Ascending aorta (tissue), 2 donors: ENCODE results near the gene OR6S1. TPM values are rescaled to one million over a fixed set of nuclear protein-coding genes. Genes with fewer than 3 reads are reported as not detected.

Experiments used
- DNase-seq, 2 donors: peaks; one replicate each; pipeline ENCODE4 v3.0.0-alpha.2; 2019; ENCODE audit warnings: low spot score in 2 of 2
- H3K27ac ChIP-seq, 2 donors: fragments of 200-600 bp; sonication (generic); one replicate each; pipeline ENCODE4 v1.5.1; 2016 to 2017; ENCODE audit warnings: mild to moderate bottlenecking in 1 of 2
- H3K27me3 ChIP-seq: fragments of 200-600 bp; sonication (generic); one replicate; pipeline ENCODE4 v1.5.1; 2017
- H3K36me3 ChIP-seq, 2 donors: fragments of 200-600 bp; sonication (generic); one replicate each; pipeline ENCODE4 v1.5.1; 2016
- H3K4me1 ChIP-seq, 2 donors: fragments of 200-600 bp; sonication (generic); one replicate each; pipeline ENCODE4 v1.5.1; 2016 to 2017; ENCODE audit warnings: mild to moderate bottlenecking in 1 of 2
- H3K4me3 ChIP-seq, 2 donors: fragments of 200-600 bp; sonication (generic); one replicate each; pipeline ENCODE4 v1.5.1; 2016 to 2017; ENCODE audit warnings: mild to moderate bottlenecking in 1 of 2
- H3K9me3 ChIP-seq, 2 donors: fragments of 200-600 bp; sonication (generic); one replicate each; pipeline ENCODE4 v1.5.1; 2016
- CTCF ChIP-seq, 3 experiments: fragments of 200-600 bp in 2 of 3; fragments of 450-650 bp in 1 of 3; sonication (generic) in 2 of 3; IDR thresholded peaks; one replicate each; pipeline ENCODE4 v1.5.1; 2016 to 2019; ENCODE audit warnings: antibody characterized with exemption in 3 of 3, mild to moderate bottlenecking in 1 of 3, moderate library complexity in 1 of 3
- intact Hi-C: fragments of 100-400 bp; cut with DNase I; formaldehyde crosslinking; loops from one replicate; pipeline ENCODE4 v1.15.1; 2023
- total RNA-seq: library from RNA; depleted of rRNA; stranded (reverse); fragments of >200 nt; gene quantifications from one replicate; pipeline ENCODE4 v1.1.0, GENCODE V29; 2016

Gene OR6S1
- total RNA-seq, 1 donor from 2014 or later, result not detected

DNA sequence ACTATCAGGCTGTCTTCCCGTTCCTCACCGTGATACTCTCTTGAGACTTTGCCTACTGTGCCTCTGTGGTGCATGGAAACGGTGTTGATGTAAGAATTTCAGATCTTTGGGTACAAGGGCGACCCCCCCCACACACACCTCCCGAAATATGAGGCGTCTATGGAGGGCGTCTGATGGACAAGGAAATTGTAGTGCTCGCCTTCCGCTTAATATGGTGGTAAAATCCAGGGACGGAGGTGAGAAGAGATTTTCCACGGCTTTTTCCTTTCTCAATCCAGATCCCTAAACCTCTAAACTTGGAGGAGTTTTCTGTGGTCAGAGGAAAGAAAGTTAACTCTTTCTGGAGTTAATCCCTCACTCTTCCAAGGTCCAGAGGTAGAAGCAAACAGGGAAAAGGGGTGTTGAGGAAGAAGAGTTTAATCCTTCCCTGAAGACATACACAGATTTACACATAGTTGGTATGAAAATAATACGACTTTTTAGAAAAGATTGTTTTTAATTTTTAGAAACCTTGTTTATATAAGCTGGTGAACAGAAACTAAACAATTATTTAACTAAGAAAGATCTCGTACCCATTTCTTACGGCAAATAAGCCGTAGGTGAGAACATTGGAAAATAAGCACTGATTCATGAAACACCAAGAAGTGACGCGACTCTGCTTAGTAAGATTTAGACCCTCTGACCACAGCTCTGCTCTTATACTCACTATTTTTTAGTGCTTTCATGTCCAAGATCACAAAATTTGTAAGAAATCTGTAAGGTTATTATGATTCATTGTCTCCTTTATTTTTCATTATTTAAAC lies 27.3 kb downstream of the OR6S1 start:
- H3K36me3 ChIP-seq, result no peaks in the 10 kb centered on the region
- no peak for TF ChIP-seq CTCF (IDR thresholded peaks at IDR 0.05)
- H3K4me3 ChIP-seq, result peak overlapping the region; percentile 69 to 70
- DNase-seq, result no peak
- H3K27ac ChIP-seq, result peak overlapping the region; percentile 82 to 85
- intact Hi-C loops, result loop anchor here (5.0 to 10.0 kb wide), 5 partner anchors 157 to 481 kb away; partner anchors contain the start of genes APEX1, METTL17, NDRG2 and ZNF219
- H3K27me3 ChIP-seq, result no peaks in the 10 kb centered on the region
- no peaks in the 10 kb centered on the region for H3K9me3 ChIP-seq
- no peaks in the 10 kb centered on the region for H3K4me1 ChIP-seq

DNA sequence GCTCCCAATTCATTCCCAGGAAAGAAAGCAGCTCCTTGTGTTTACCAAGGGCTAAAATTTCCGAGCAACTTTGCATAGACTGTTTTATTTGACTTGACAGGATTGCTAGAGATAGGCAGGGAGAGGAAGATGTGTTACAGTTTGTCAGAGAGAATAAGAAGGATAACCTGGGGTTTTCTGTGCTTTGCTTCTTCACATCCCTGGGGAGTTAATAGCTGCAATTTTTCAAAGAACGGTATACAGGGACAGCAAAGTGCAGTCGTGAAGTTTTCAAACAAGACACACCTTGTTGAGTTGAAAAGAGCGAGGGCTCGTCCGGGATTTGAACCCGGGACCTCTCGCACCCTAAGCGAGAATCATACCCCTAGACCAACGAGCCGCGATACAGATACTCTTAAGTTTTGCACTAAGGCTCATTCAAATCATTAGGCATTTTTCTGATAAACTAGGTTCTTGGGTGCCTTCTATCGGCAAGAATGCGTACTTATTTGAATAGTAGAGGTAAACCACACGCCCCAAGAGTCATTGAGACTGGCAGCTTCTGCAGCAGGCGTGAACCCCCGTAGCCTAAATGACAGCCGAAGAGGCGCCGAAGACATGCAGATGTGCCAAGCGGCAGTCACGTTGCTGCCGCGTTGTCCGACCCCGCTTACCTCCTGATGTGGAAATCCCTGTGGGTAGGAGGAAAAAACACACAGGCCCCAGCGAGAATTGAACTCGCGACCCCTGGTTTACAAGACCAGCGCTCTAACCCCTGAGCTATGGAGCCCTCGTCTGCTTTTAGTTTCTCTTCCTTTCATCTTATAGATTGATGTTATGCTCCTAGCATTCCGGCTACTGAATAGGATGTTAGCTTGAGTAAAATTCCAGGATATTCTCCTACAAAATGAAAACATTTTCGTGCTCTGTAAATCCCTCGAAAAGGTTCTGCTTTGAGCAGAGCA lies 28.1 kb downstream of the OR6S1 start:
- intact Hi-C loops, result loop anchor here (1.0 to 10.0 kb wide), 9 partner anchors 12 to 481 kb away; partner anchors contain the start of genes APEX1, METTL17, NDRG2 and TEP1
- Histone ChIP-seq H3K4me3 (peak overlapping the region; percentile 69 to 70), H3K27me3 (no peaks in the 10 kb centered on the region), H3K36me3 (no peaks in the 10 kb centered on the region), H3K4me1 (no peaks in the 10 kb centered on the region), H3K9me3 (no peaks in the 10 kb centered on the region), H3K27ac (peak overlapping the region; percentile 82 to 85)
- peak; percentile 55 to 87 (median 75) for TF ChIP-seq CTCF (IDR thresholded peaks at IDR 0.05)
- peak; percentile 43 to 90 for DNase-seq

GRCh38 chr14:20612403-20612802 lies 29.1 kb downstream of the OR6S1 start:
- Histone ChIP-seq H3K4me1 (no peaks in the 10 kb centered on the region), H3K9me3 (no peaks in the 10 kb centered on the region), H3K27ac (peak overlapping the region in 1 of 2 donors; percentile 35), H3K36me3 (no peaks in the 10 kb centered on the region), H3K4me3 (no peak overlapping the region), H3K27me3 (no peaks in the 10 kb centered on the region)
- TF ChIP-seq CTCF (IDR thresholded peaks at IDR 0.05), result no peak
- intact Hi-C loops, result loop anchor here (2.0 to 10.0 kb wide), 6 partner anchors 155 to 482 kb away; partner anchors contain the start of genes APEX1, METTL17, NDRG2 and TEP1
- no peak for DNase-seq

- no peak for TF ChIP-seq CTCF (IDR thresholded peaks at IDR 0.05)
Measured at GRCh38 chr14:20611277-20611676, 30.2 kb downstream of the OR6S1 start.

DNA sequence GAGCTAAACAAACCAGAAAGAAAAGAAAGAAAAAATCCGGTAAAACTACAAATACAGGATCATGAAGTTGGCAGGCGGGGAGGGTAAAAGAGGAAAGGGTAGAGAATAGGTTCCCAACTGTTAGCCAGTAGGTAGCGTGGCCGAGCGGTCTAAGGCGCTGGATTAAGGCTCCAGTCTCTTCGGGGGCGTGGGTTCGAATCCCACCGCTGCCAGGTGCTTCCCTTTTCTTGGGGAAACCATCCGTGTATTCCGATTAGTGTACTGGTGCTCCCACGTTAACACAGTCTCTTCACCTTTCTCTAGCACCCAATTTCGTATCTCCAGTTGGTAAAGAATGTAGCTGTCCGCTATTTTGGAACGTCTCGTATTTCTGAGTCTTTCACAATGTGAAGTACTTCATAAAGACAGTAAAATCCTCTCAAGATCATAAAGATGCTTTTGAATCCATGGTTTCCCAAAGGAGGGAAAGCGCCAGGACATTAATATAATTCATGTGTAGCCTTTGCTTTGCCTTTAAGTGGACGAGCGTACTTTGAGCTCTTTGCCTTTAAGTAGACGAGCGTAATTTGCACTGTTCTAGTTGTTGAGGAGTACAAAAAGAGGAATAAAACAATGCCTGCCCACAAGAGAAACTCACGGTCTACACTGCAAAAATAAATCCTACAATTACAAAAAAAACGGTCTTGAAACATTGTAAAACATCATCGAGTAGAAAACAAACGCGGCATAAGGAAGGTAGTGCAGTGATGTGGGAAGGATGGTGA lies 31.3 kb downstream of the OR6S1 start:
- intact Hi-C loops, result loop anchor here (5.0 to 10.0 kb wide), 5 partner anchors 153 to 485 kb away; partner anchors contain the start of genes APEX1, METTL17, NDRG2 and ZNF219
- no peaks in the 10 kb centered on the region for H3K36me3 ChIP-seq
- TF ChIP-seq CTCF (IDR thresholded peaks at IDR 0.05), result no peak
- no peaks in the 10 kb centered on the region for H3K9me3 ChIP-seq
- peak in 1 of 2 donors; percentile 91 for DNase-seq
- no peaks in the 10 kb centered on the region for H3K4me1 ChIP-seq
- H3K4me3 ChIP-seq, result peak overlapping the region; percentile 86 to 98
- H3K27ac ChIP-seq, result peak overlapping the region; percentile 79 to 89
- H3K27me3 ChIP-seq, result no peaks in the 10 kb centered on the region

More at GRCh38 chr14:20611277-20611676, 30.2 kb downstream of the OR6S1 start:
- intact Hi-C loops, result loop anchor here (5.0 to 10.0 kb wide), 5 partner anchors 154 to 484 kb away; partner anchors contain the start of genes APEX1, METTL17, NDRG2 and ZNF219
- Histone ChIP-seq H3K27ac (no peak overlapping the region), H3K9me3 (no peaks in the 10 kb centered on the region), H3K4me1 (no peaks in the 10 kb centered on the region), H3K4me3 (no peak overlapping the region), H3K27me3 (no peaks in the 10 kb centered on the region), H3K36me3 (no peaks in the 10 kb centered on the region)
- no peak for DNase-seq
